Pancreas (tissue), 10 donors: ENCODE data around the gene NFYC. TPM values are rescaled to one million over a fixed set of nuclear protein-coding genes. Genes with fewer than 3 reads are reported as not detected.

Experiments used
- ATAC-seq, 4 donors: fragments of 200-7000 bp; cut with Tn5 transposase; one replicate each; pipeline versions ENCODE4 v1.8.0 to v1.9.1; 2020; ENCODE audit warnings: mild to moderate bottlenecking in 4 of 4, moderate library complexity in 4 of 4
- DNase-seq, 6 donors: peaks; one replicate each; pipeline ENCODE4 v3.0.0-alpha.2; 2020
- FAIRE-seq: peaks from 2 replicates; lab custom pipeline; 2012; peaks lifted over from hg19 to GRCh38; lab: Jason Lieb, UNC
- H3K27ac ChIP-seq, 4 donors: fragments of 200-600 bp; sonication (generic); 1 replicate in 3 of 4; 2 replicates in 1 of 4; pipeline versions ENCODE4 v1.5.0 to v1.8.0; 2020
- H3K27me3 ChIP-seq, 4 donors: fragments of 200-600 bp; one replicate each; pipeline ENCODE4 v1.8.0; 2021
- H3K36me3 ChIP-seq, 3 donors: fragments of 200-600 bp; sonication (generic) in 1 of 3; one replicate each; pipeline versions ENCODE4 v1.5.0 to v1.8.0; 2020 to 2021
- H3K4me1 ChIP-seq, 3 donors: fragments of 200-600 bp; one replicate each; pipeline ENCODE4 v1.8.0; 2021
- H3K4me3 ChIP-seq, 4 donors: fragments of 200-600 bp; sonication (generic) in 2 of 4; one replicate each; pipeline versions ENCODE4 v1.5.0 to v1.8.0; 2020 to 2021
- H3K9me3 ChIP-seq, 4 donors: fragments of 200-600 bp; one replicate each; pipeline ENCODE4 v1.8.0; 2021
- CTCF ChIP-seq, 4 donors: fragments of 200-600 bp; sonication (generic) in 3 of 4; IDR thresholded peaks; one replicate each; pipeline versions ENCODE4 v1.5.0 to v1.8.0; 2021; ENCODE audit warnings: antibody characterized with exemption in 4 of 4
- WGBS, 2 donors: extraction: QIAGEN DNeasy Blood & Tissue Kit; methylation state at CpG; one replicate each; pipeline ENCODE4 v1.1.7; 2013; 5-methylcytosine and 5-hydroxymethylcytosine counted together
- intact Hi-C, 3 donors: fragments of 100-400 bp; cut with DNase I; formaldehyde crosslinking; loops; one replicate each; pipeline versions ENCODE4 v1.11.1 to v1.14.2; 2022
- polyA plus RNA-seq, 2 donors: library from polyadenylated mRNA; stranded (reverse); fragments of 200-250 nt; gene quantifications; one replicate each; pipeline ENCODE4 v1.2.3, GENCODE V29; 2013
- total RNA-seq, 6 donors: library from RNA; stranded (reverse); fragmentation: NEBNext Ultra II Directional in 4 of 6; extraction: Animal tissue kit (Norgen Biotek cat#: 25700) in 4 of 6; gene quantifications; one replicate each; pipeline versions ENCODE4 v1.2.1 to v1.2.4, GENCODE V29; 2021 to 2023
- donor health status: healthy with polysubstance abuse.
- donor health status: DM: no; HTN: no; CAD: no; lungs with moderate emphysema.
- donor health status: DM: no; HTN: no; CAD: no.
- donor health status: control.
- donor health status: control.
- donor health status: Bipolar disorder and iron deficiency.
- donor health status: DM: yes; HTN: yes; CAD: no.
- donor health status: DM: no; HTN: no; CAD: no.
- donor health status: DM: no; HTN: no; CAD: no.
- donor health status: DM: yes; HTN: yes; CAD: no.

NFYC gene
- total and polyA plus RNA-seq, 8 donors: 21.3 to 39.6 (median 28.2) TPM

DNA sequence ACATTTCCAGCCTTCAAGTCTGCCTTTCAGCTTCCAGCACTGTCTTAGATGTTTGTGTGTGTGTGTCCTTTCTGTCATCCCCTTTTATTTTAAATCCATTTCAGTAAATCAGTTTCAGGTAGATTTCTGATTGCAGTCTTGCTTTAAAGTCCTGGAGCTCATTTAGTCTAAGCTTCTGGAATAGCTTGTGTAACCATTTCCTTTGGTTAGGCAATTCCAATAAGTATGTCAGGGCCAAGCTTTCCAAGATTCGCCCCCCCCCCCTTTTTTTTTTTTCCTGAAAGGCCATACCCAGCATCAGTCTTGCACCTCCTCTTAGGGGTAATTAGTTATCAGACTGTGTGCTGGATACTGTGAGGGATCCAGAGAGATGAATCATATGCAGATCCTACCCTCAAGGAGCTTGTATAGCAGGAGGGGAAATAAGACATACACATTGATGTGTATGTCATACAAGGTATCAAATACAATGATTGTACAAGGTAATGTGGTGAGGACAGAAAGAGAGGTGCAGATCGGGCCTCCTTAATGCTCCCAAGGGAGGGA is 41.3 kb downstream of the NFYC start:
- Histone ChIP-seq H3K9me3 (no peaks in the 10 kb centered on the region), H3K27ac (no peak overlapping the region), H3K4me3 (no peak overlapping the region), H3K27me3 (no peaks in the 10 kb centered on the region), H3K36me3 (no peaks in the 10 kb centered on the region), H3K4me1 (no peaks in the 10 kb centered on the region)
- intact Hi-C loops: no loop called here
- TF ChIP-seq CTCF (IDR thresholded peaks at IDR 0.05): no peak
- WGBS, 2 donors: 67 to 76% methylated on average over 2 of the region's 2 CpGs
- ATAC-seq (no peak), FAIRE-seq (no peak), DNase-seq (no peak)

GRCh38 chr1:40734882-40735628 is 43.6 kb downstream of the NFYC start:
- Histone ChIP-seq H3K9me3 (no peaks in the 10 kb centered on the region), H3K36me3 (peaks cover 0 to 16% (median 3%) of the 10 kb centered on the region in 3 donors), H3K4me3 (no peak overlapping the region), H3K27me3 (no peaks in the 10 kb centered on the region), H3K4me1 (peaks cover 0 to 2% (median 0%) of the 10 kb centered on the region in 3 donors), H3K27ac (no peak overlapping the region)
- intact Hi-C loops: no loop called here
- no peak for DNase-seq
- WGBS, 2 donors: 92 to 95% methylated on average over 8 of the region's 8 CpGs
- no peak for TF ChIP-seq CTCF (IDR thresholded peaks at IDR 0.05)
- FAIRE-seq: no peak
- ATAC-seq: no peak

DNA sequence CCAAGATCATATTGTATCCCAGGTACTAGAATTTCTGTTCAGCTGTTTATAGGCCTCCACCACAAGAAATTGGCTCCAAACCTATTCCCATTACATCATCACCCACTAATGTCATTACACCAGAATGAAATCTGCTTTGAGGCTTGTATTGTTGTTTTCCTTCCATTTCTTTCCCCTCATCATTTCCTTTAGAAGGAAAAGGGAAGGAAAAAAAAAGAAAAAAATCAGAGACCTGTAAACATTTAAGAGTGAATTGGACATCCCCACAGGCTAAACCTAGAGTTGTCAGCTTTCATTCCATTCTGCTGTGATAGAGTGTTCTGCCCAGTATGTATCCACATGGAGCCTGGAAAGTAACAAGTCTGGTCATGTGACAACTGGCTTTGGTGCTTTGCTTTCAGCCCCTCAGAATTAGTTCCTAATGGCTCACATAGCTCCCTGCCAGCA is 44.6 kb downstream of the NFYC start:
- ATAC-seq: peak; percentile 58 to 83 (median 67)
- Histone ChIP-seq H3K27ac (peak overlapping the region in 2 of 4 donors; percentile 1 to 46), H3K27me3 (no peaks in the 10 kb centered on the region), H3K4me1 (peaks cover 0 to 5% (median 0%) of the 10 kb centered on the region in 3 donors), H3K36me3 (peaks cover 0 to 16% (median 3%) of the 10 kb centered on the region in 3 donors), H3K4me3 (no peak overlapping the region), H3K9me3 (no peaks in the 10 kb centered on the region)
- DNase-seq: no peak
- intact Hi-C loops: no loop called here
- no peak for TF ChIP-seq CTCF (IDR thresholded peaks at IDR 0.05)
- FAIRE-seq: no peak

- TF ChIP-seq CTCF (IDR thresholded peaks at IDR 0.05): no peak
- 86 to 89% methylated on average over 6 of the region's 6 CpGs for WGBS, 2 donors
- ATAC-seq (no peak), DNase-seq (no peak), FAIRE-seq (no peak)
- no peak overlapping the region for H3K27ac ChIP-seq
- intact Hi-C loops: no loop called here
- H3K4me1 ChIP-seq: peaks cover 0 to 5% (median 0%) of the 10 kb centered on the region in 3 donors
- H3K9me3 ChIP-seq: no peaks in the 10 kb centered on the region
- no peaks in the 10 kb centered on the region for H3K27me3 ChIP-seq
- H3K4me3 ChIP-seq: no peak overlapping the region
- H3K36me3 ChIP-seq: peaks cover 0 to 16% (median 3%) of the 10 kb centered on the region in 3 donors
These were observed 47.3 kb downstream of the NFYC start for GRCh38 chr1:40738831-40739230.
